OCI-LY3 (cell line): Measurements from ENCODE around the gene TMEM114.

Experiments
- H2AFZ ChIP-seq: fragments of 200-600, 300-600 bp; shearing (Covaris generic); 2 replicates; pipeline ENCODE4 v1.6.0; 2014; ENCODE audit warnings: antibody characterized with exemption, low read depth, low read length
- H3K27ac ChIP-seq: fragments of 200-600, 300-600 bp; sonication (generic); 2 replicates; pipeline ENCODE4 v1.5.1; 2014; ENCODE audit warnings: mild to moderate bottlenecking, low read length, moderate library complexity, mixed read lengths
- H3K27me3 ChIP-seq: fragments of 200-600, 300-600 bp; sonication (generic); 2 replicates; pipeline ENCODE4 v1.6.1; 2014; ENCODE audit warnings: low read depth, low read length, mixed read lengths
- H3K36me3 ChIP-seq: fragments of 200-600, 300-600 bp; sonication (generic); replicated peaks from 2 replicates; pipeline ENCODE3; 2014; ENCODE audit warnings: low read depth, low read length, mixed read lengths
- H3K4me1 ChIP-seq: fragments of 300-600, 200-600 bp; sonication (generic); 2 replicates; pipeline ENCODE4 v1.6.1; 2014; ENCODE audit warnings: low read length, mixed read lengths
- H3K4me2 ChIP-seq: fragments of 200-600, 300-600 bp; sonication (generic); 2 replicates; pipeline ENCODE4 v1.6.1; 2014; ENCODE audit warnings: low read length, mixed read lengths
- H3K4me3 ChIP-seq: fragments of 300-600, 200-600 bp; sonication (generic); 2 replicates; pipeline ENCODE4 v1.5.1; 2014; ENCODE audit warnings: antibody characterized with exemption, mild to moderate bottlenecking, low read length, moderate library complexity
- H3K79me2 ChIP-seq: fragments of 300-600, 200-600 bp; shearing (Covaris generic); 2 replicates; pipeline ENCODE4 v1.6.1; 2014; ENCODE audit warnings: mild to moderate bottlenecking, low read length, mixed read lengths
- H3K9ac ChIP-seq: fragments of 300-600, 200-600 bp; shearing (Covaris generic); 2 replicates; pipeline ENCODE4 v1.6.0; 2014; ENCODE audit warnings: mild to moderate bottlenecking, low read length, moderate library complexity
- H3K9me3 ChIP-seq: fragments of 200-600, 300-600 bp; shearing (Covaris generic); 2 replicates; pipeline ENCODE4 v1.6.1; 2014; ENCODE audit warnings: low read length, mixed read lengths; ENCODE audit not compliant: insufficient read depth
- H4K20me1 ChIP-seq: fragments of 200-600, 300-600 bp; sonication (generic); 2 replicates; pipeline ENCODE4 v1.6.1; 2016; ENCODE audit warnings: low read length, mixed read lengths; ENCODE audit not compliant: insufficient read depth
- EZH2phosphoT487 ChIP-seq: fragments of 200-600 bp; shearing (Covaris generic); IDR thresholded peaks from 2 replicates; pipeline ENCODE4 v1.6.1; 2018; ENCODE audit warnings: antibody characterized with exemption, mixed run types, low read depth
- TF ChIP-seq, protein P1 (sequence below): fragments of 200-600, 300-600 bp; sonication (generic); IDR thresholded peaks from 2 replicates; pipeline ENCODE4 v1.5.1; 2014; ENCODE audit warnings: antibody characterized with exemption, low read length, low read depth

Gene TMEM114

DNA sequence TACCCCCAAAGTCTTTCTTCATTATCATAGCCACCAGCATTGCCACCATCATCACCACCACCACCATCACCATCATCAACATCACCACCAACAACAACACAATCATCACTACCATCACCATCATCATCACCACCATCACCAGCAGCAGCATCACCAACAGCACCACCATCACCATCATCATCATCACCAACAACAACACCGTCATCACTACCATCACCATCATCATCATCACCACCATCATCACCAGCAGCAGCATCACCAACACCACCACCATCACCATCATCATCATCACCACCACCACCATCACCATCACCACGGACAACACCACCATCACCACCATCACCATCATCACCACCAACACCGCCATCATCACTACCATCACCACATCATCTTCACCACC lies 500 bp upstream of the TMEM114 start:
- H3K4me3 ChIP-seq, result no peak overlapping the region
- no peak overlapping the region for H3K4me2 ChIP-seq
- H2AFZ ChIP-seq, result no peak overlapping the region
- no peaks in the 10 kb centered on the region for H4K20me1 ChIP-seq
- no peaks in the 10 kb centered on the region for H3K9me3 ChIP-seq
- no peaks in the 10 kb centered on the region for H3K27me3 ChIP-seq
- H3K79me2 ChIP-seq, result no peaks in the 10 kb centered on the region
- no peaks in the 10 kb centered on the region for H3K36me3 ChIP-seq
- peaks cover 5% of the 10 kb centered on the region; the same call in 1 of the 2 replicates for H3K4me1 ChIP-seq
- no peak overlapping the region for H3K27ac ChIP-seq
- H3K9ac ChIP-seq, result no peak overlapping the region
- TF ChIP-seq EZH2phosphoT487, result no peak
- TF ChIP-seq, protein P1, sequence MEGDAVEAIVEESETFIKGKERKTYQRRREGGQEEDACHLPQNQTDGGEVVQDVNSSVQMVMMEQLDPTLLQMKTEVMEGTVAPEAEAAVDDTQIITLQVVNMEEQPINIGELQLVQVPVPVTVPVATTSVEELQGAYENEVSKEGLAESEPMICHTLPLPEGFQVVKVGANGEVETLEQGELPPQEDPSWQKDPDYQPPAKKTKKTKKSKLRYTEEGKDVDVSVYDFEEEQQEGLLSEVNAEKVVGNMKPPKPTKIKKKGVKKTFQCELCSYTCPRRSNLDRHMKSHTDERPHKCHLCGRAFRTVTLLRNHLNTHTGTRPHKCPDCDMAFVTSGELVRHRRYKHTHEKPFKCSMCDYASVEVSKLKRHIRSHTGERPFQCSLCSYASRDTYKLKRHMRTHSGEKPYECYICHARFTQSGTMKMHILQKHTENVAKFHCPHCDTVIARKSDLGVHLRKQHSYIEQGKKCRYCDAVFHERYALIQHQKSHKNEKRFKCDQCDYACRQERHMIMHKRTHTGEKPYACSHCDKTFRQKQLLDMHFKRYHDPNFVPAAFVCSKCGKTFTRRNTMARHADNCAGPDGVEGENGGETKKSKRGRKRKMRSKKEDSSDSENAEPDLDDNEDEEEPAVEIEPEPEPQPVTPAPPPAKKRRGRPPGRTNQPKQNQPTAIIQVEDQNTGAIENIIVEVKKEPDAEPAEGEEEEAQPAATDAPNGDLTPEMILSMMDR, result no peak

GRCh38 chr16:8589057-8589899 lies 1.0 kb downstream of the TMEM114 start:
- Histone ChIP-seq H3K27ac (no peak overlapping the region), H3K4me3 (no peak overlapping the region), H3K4me1 (peaks cover 4% of the 10 kb centered on the region; the same call in 1 of the 2 replicates), H3K4me2 (no peak overlapping the region), H3K27me3 (no peaks in the 10 kb centered on the region), H4K20me1 (no peaks in the 10 kb centered on the region), H3K9ac (no peak overlapping the region), H2AFZ (no peak overlapping the region), H3K79me2 (no peaks in the 10 kb centered on the region), H3K36me3 (no peaks in the 10 kb centered on the region), H3K9me3 (no peaks in the 10 kb centered on the region)
- TF ChIP-seq, protein P1, result no peak
- no peak for TF ChIP-seq EZH2phosphoT487

DNA sequence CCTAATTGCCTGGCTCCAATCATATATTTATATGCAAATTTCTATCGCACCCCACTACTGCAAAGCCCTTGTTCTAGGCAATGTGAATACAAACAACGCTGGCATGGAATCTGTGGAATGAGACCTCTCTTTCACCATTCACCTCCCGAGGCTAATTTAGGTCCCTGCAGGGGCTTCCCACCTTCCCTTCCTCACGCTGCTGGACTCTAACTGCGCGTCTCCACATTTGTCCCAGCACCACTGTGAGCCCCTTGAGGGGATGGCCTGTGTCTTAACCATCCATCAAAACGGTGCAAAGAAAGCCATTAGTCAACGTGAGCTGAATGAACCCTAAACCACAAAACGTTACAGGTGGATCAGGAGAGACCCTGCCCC lies 1.6 kb downstream of the TMEM114 start:
- no peak for TF ChIP-seq EZH2phosphoT487
- TF ChIP-seq, protein P1, result no peak
- Histone ChIP-seq H3K36me3 (no peaks in the 10 kb centered on the region), H3K27ac (no peak overlapping the region), H3K4me3 (no peak overlapping the region), H3K9ac (no peak overlapping the region), H2AFZ (no peak overlapping the region), H3K79me2 (no peaks in the 10 kb centered on the region), H3K27me3 (no peaks in the 10 kb centered on the region), H4K20me1 (no peaks in the 10 kb centered on the region), H3K4me1 (no peaks in the 10 kb centered on the region), H3K9me3 (no peaks in the 10 kb centered on the region), H3K4me2 (no peak overlapping the region)

GRCh38 chr16:8587065-8587464 lies 3.2 kb downstream of the TMEM114 start:
- H3K4me2 ChIP-seq, result no peak overlapping the region

More at GRCh38 chr16:8587065-8587464, 3.2 kb downstream of the TMEM114 start:
- Histone ChIP-seq H3K27me3 (no peaks in the 10 kb centered on the region), H3K4me1 (peaks cover 3% of the 10 kb centered on the region), H3K36me3 (no peaks in the 10 kb centered on the region), H3K9ac (no peak overlapping the region), H3K79me2 (no peaks in the 10 kb centered on the region), H2AFZ (no peak overlapping the region), H3K4me3 (no peak overlapping the region), H3K27ac (no peak overlapping the region), H3K9me3 (no peaks in the 10 kb centered on the region), H4K20me1 (no peaks in the 10 kb centered on the region)
- TF ChIP-seq, protein P1, result no peak
- TF ChIP-seq EZH2phosphoT487, result no peak
